SK-N-SH (cell line): Measurements from ENCODE around the gene IL22RA1.

Source experiments
- CHD2 ChIP-seq: fragments of 150-350 bp; IDR thresholded peaks from 2 replicates; pipeline ENCODE4 v1.6.1; 2018; ENCODE audit warnings: low read length; ENCODE audit not compliant: partially characterized antibody
- ELF1 ChIP-seq: IDR thresholded peaks from 2 replicates; pipeline ENCODE4 v1.4.0; 2012
- EP300 ChIP-seq, 2 experiments: IDR thresholded peaks; 2 replicates each; pipeline versions ENCODE4 v1.4.0 to v1.6.1; 2012; ENCODE audit warnings: borderline replicate concordance in 1 of 2, low read depth in 1 of 2, low read length in 1 of 2
- FOXJ3 ChIP-seq: sonication (generic); formaldehyde crosslinking; IDR thresholded peaks from 2 replicates; pipeline ENCODE4 v1.5.1; 2020; ENCODE audit warnings: mild to moderate bottlenecking, missing genetic modification reagents
- JUND ChIP-seq: IDR thresholded peaks from 2 replicates; pipeline ENCODE4 v1.4.0; 2012
- POLR2AphosphoS5 ChIP-seq: IDR thresholded peaks from 2 replicates; pipeline ENCODE4 v1.6.1; 2012; ENCODE audit warnings: low read depth, low read length
- RAD21 ChIP-seq: IDR thresholded peaks from 2 replicates; pipeline ENCODE4 v1.6.1; 2012; ENCODE audit warnings: mild to moderate bottlenecking, low read length
- REST ChIP-seq: IDR thresholded peaks from 2 replicates; pipeline ENCODE4 v1.6.1; 2012; ENCODE audit warnings: mild to moderate bottlenecking, low read depth, low read length, moderate library complexity
- RFX5 ChIP-seq: IDR thresholded peaks from 2 replicates; pipeline ENCODE4 v1.6.1; 2012; ENCODE audit warnings: mild to moderate bottlenecking, improper control_type of control experiment, low read length
- RXRA ChIP-seq: IDR thresholded peaks from 2 replicates; pipeline ENCODE4 v1.4.0; 2012; ENCODE audit warnings: low read depth, mild to moderate bottlenecking, borderline replicate concordance
- SIN3A ChIP-seq: IDR thresholded peaks from 2 replicates; pipeline ENCODE4 v1.6.1; 2012; ENCODE audit warnings: low read depth, mild to moderate bottlenecking, low read length, moderate library complexity, borderline replicate concordance
- ZBTB33 ChIP-seq: IDR thresholded peaks from 2 replicates; pipeline ENCODE4 v1.4.0; 2012; ENCODE audit warnings: low read depth, borderline replicate concordance
- TF ChIP-seq, protein P1 (sequence below): fragments of 200-600 bp; sonication (generic); IDR thresholded peaks from 2 replicates; pipeline ENCODE4 v1.6.1; 2017; ENCODE audit warnings: antibody characterized with exemption, mild to moderate bottlenecking, moderate library complexity
- TF ChIP-seq, protein P2 (sequence below): fragments of 150-350 bp; IDR thresholded peaks from 2 replicates; pipeline ENCODE4 v1.6.1; 2017; ENCODE audit warnings: antibody characterized with exemption, low read length, low read depth, borderline replicate concordance

DNA sequence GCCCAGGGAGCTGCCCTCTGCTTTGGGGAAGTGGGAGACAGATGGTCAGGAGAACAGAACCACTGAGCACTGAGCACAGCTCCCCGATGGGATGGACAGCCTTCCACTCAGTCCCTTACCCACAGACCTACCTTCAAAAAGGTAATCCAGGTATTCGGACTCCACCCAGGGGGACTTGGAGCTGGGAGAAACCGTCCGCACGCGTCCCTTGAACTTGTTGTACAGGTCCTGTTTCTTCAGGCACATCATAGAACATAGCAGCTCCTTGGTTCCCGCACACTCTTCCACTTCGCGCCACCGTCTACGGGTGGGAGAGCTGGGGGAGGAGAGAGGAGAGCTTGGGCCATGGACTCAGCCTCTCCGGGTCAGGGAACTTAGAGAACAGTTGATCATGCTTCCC lies 26.3 kb upstream of the IL22RA1 start:
- no peak for TF ChIP-seq JUND
- no peak for TF ChIP-seq RXRA
- TF ChIP-seq, protein P1, sequence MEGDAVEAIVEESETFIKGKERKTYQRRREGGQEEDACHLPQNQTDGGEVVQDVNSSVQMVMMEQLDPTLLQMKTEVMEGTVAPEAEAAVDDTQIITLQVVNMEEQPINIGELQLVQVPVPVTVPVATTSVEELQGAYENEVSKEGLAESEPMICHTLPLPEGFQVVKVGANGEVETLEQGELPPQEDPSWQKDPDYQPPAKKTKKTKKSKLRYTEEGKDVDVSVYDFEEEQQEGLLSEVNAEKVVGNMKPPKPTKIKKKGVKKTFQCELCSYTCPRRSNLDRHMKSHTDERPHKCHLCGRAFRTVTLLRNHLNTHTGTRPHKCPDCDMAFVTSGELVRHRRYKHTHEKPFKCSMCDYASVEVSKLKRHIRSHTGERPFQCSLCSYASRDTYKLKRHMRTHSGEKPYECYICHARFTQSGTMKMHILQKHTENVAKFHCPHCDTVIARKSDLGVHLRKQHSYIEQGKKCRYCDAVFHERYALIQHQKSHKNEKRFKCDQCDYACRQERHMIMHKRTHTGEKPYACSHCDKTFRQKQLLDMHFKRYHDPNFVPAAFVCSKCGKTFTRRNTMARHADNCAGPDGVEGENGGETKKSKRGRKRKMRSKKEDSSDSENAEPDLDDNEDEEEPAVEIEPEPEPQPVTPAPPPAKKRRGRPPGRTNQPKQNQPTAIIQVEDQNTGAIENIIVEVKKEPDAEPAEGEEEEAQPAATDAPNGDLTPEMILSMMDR: no peak
- TF ChIP-seq ZBTB33: no peak
- no peak for TF ChIP-seq ELF1
- TF ChIP-seq RAD21: no peak
- no peak for TF ChIP-seq EP300 (IDR thresholded peaks at IDR 0.05; ENCODE audit: borderline replicate concordance in 1 of 2, low read depth in 1 of 2, low read length in 1 of 2)
- TF ChIP-seq, protein P2, sequence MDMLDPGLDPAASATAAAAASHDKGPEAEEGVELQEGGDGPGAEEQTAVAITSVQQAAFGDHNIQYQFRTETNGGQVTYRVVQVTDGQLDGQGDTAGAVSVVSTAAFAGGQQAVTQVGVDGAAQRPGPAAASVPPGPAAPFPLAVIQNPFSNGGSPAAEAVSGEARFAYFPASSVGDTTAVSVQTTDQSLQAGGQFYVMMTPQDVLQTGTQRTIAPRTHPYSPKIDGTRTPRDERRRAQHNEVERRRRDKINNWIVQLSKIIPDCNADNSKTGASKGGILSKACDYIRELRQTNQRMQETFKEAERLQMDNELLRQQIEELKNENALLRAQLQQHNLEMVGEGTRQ: no peak
- TF ChIP-seq RFX5: no peak
- no peak for TF ChIP-seq SIN3A
- TF ChIP-seq POLR2AphosphoS5: no peak
- TF ChIP-seq REST: no peak
- TF ChIP-seq CHD2: no peak
- TF ChIP-seq FOXJ3: no peak
